Kidney epithelial cell (primary cell): ENCODE measurements around the gene MACROH2A2. TPM values are rescaled to one million over a fixed set of nuclear protein-coding genes. Genes with fewer than 3 reads are reported as not detected.

Experiments
- DNase-seq: peaks from one replicate; pipeline ENCODE4 v3.0.0-alpha.2; 2010; ENCODE audit warnings: low read depth
- H3K27me3 ChIP-seq: 2 replicates; pipeline ENCODE4 v1.6.0; 2011; ENCODE audit warnings: low read length; ENCODE audit not compliant: control insufficient read depth, insufficient read depth
- H3K36me3 ChIP-seq: 2 replicates; pipeline ENCODE4 v1.5.1; 2011; ENCODE audit warnings: low read length; ENCODE audit not compliant: control insufficient read depth, insufficient read depth
- H3K4me3 ChIP-seq: 2 replicates; pipeline ENCODE4 v1.5.1; 2011; ENCODE audit warnings: low read depth, mild to moderate bottlenecking, control low read depth, low read length
- CTCF ChIP-seq: IDR thresholded peaks from 2 replicates; pipeline ENCODE4 v1.5.1; 2011; ENCODE audit warnings: mild to moderate bottlenecking, moderate library complexity, low read length, control low read depth, inconsistent platforms; ENCODE audit not compliant: insufficient read depth, poor library complexity, severe bottlenecking
- total RNA-seq: library from RNA; depleted of rRNA; stranded (reverse); fragments of >200 nt; gene quantifications from 2 replicates; pipeline ENCODE4 v1.2.3, GENCODE V29; 2015

Gene MACROH2A2
- 72.4 and 77.9 TPM in 2 replicates for total RNA-seq

DNA sequence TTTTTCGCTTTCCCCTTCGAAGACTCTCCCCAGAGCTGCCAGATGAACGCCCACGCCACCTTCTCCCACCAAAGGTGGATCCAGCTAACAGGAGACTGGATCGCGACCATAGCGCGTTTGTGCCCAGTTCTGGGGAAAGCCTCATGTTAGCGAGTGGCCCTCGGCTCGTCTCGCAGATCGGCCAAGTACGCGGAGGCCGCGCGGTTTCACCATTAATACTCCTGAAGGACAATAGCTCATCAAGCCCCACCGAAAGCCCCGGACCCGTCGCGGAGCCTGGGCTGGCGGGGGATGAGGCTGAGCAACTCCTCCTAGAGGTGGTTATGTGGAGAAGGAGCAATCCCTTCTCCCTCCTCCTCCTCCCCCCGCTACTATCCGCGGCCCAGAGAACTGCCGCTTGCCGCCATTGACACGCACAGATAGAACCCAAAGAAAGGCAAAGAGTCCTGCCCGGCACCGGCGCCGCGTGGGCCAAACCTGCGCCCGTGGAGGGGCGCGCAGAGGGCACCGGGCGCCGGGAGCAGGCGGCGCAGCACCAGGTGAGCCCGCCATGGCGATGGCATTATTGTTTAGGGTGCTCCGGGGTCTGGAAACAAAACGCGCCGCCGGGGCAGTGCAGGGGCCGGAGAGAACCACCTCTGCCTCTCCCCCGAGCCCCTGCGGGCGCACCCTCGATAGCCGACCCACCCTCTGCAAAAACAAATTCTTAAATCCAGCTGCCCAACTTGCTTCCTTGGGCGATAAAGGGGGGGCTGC lies at the start of gene MACROH2A2:
Gene MACROH2A2, plus strand, starts transcription at position 385 of the 756 bp plus-strand sequence. CDS start 22,813 bp downstream, outside the sequence.
- TF ChIP-seq CTCF = peak; percentile 58
- DNase-seq = peak; percentile 34
- no peaks in the 10 kb centered on the region for H3K27me3 ChIP-seq
- no peaks in the 10 kb centered on the region for H3K36me3 ChIP-seq
- H3K4me3 ChIP-seq = peak within 1 kb of the TSS; percentile 58

- no peak for TF ChIP-seq CTCF
- no peak overlapping the region for H3K4me3 ChIP-seq
- H3K36me3 ChIP-seq = no peaks in the 10 kb centered on the region
- H3K27me3 ChIP-seq = peaks cover 4% of the 10 kb centered on the region
- DNase-seq = no peak
These were observed 45.4 kb upstream of the MACROH2A2 start for GRCh38 chr10:70007116-70007820.

- no peak for DNase-seq
- no peak overlapping the region for H3K4me3 ChIP-seq
- no peaks in the 10 kb centered on the region for H3K36me3 ChIP-seq
- peaks cover 2% of the 10 kb centered on the region for H3K27me3 ChIP-seq
- TF ChIP-seq CTCF = no peak
These were observed 21.4 kb upstream of the MACROH2A2 start for GRCh38 chr10:70031215-70031614.

DNA sequence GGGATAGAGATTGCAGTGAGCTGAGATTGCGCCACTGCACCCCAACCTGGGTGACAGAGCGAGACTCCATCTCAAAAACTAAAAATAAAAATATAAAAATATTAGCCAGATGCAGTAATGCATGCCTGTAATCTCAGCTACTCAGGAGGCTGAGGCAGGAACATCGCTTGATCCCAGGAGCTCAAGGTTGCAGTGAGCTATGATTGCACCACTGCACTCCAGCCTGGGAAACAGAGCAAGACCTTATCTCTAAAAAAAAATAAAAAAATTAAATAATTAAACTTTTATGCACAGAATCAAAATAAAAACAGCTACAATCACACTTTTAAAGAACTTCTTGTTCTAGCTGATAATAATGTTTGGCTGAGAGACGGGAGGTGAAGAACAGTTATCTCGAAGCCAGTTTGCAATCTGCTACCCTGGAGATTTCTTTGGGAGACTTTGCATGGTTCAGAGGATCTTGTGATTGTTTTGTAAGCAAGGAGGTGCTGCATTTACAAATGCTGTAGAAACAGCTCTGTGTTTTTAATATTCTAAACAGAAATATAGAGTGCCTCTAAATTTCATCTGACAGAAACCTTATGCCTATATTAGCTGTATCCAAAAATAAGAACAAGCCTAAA lies 19.9 kb upstream of the MACROH2A2 start:
- Histone ChIP-seq H3K36me3 (no peaks in the 10 kb centered on the region), H3K27me3 (peaks cover 2% of the 10 kb centered on the region), H3K4me3 (no peak overlapping the region)
- TF ChIP-seq CTCF = no peak
- DNase-seq = no peak

DNA sequence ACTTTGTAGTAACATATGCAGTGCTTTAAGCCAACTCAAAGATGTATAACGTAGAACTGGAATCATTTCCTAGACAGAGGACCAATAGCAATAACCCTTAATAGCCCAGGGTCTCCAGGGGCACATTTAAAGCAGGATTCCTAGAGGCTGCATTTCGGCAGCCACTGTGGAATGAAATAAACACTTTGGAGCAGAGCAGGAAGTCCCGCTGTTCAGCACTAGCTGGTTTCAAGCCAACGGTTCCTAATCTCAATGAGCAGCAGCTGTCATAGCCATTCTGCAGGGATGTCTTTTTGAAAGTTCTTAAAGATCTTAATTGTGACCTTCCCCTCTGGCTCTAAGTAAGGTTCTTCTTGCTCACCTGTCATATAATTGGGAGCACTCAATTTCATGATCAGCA lies 18.4 kb upstream of the MACROH2A2 start:
- no peak overlapping the region for H3K4me3 ChIP-seq
- no peak for DNase-seq
- H3K27me3 ChIP-seq = peaks cover 2% of the 10 kb centered on the region
- no peaks in the 10 kb centered on the region for H3K36me3 ChIP-seq
- TF ChIP-seq CTCF = no peak
